Measurements from ENCODE around the gene SLC39A11. TPM values are rescaled to one million over a fixed set of nuclear protein-coding genes. Genes with fewer than 3 reads are reported as not detected.

The SLC39A11 gene
- total and polyA plus RNA-seq, 4 donors: 18.9 to 44.9 (median 28.2) TPM

DNA sequence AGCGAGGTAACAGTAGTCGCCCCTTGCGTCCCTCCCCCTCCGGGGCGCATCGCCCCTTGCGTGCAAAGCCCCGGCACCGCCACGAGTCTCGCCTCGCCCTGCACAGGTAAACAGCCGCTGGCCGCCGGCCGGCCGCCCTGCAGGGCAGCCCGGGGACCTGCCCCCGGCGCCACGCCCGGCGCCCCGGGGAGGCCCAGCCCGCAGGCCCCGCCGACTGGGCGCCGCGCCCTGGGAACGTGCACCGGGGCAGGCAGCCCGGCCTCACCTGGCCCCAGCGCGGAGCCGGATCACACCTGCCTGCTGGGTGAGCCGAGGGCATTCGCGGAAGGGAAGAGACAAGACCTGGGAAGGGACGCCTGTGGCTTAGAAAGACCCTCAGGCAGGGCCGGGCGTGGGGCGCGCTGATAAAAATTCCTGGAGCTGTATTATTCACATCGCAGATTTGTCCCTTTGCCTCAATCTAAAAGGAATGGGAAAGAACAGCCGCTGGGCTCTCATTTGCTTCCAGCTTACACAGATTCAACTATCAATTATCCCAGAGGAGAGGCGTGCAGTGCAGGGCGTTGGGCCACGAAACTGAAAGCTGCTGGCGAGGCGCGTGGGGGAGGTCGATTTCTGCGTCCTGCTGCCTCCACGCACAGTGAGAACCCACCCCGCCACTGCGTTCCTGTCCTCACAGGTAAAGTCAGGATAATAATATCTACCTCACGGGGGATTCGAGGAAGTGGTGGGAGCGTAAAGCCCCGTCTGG, 451.9 kb downstream of the SLC39A11 start:
- TF ChIP-seq, protein P1, sequence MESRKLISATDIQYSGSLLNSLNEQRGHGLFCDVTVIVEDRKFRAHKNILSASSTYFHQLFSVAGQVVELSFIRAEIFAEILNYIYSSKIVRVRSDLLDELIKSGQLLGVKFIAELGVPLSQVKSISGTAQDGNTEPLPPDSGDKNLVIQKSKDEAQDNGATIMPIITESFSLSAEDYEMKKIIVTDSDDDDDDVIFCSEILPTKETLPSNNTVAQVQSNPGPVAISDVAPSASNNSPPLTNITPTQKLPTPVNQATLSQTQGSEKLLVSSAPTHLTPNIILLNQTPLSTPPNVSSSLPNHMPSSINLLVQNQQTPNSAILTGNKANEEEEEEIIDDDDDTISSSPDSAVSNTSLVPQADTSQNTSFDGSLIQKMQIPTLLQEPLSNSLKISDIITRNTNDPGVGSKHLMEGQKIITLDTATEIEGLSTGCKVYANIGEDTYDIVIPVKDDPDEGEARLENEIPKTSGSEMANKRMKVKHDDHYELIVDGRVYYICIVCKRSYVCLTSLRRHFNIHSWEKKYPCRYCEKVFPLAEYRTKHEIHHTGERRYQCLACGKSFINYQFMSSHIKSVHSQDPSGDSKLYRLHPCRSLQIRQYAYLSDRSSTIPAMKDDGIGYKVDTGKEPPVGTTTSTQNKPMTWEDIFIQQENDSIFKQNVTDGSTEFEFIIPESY (IDR thresholded peaks at IDR 0.05): no peak
- TF ChIP-seq, protein P2, sequence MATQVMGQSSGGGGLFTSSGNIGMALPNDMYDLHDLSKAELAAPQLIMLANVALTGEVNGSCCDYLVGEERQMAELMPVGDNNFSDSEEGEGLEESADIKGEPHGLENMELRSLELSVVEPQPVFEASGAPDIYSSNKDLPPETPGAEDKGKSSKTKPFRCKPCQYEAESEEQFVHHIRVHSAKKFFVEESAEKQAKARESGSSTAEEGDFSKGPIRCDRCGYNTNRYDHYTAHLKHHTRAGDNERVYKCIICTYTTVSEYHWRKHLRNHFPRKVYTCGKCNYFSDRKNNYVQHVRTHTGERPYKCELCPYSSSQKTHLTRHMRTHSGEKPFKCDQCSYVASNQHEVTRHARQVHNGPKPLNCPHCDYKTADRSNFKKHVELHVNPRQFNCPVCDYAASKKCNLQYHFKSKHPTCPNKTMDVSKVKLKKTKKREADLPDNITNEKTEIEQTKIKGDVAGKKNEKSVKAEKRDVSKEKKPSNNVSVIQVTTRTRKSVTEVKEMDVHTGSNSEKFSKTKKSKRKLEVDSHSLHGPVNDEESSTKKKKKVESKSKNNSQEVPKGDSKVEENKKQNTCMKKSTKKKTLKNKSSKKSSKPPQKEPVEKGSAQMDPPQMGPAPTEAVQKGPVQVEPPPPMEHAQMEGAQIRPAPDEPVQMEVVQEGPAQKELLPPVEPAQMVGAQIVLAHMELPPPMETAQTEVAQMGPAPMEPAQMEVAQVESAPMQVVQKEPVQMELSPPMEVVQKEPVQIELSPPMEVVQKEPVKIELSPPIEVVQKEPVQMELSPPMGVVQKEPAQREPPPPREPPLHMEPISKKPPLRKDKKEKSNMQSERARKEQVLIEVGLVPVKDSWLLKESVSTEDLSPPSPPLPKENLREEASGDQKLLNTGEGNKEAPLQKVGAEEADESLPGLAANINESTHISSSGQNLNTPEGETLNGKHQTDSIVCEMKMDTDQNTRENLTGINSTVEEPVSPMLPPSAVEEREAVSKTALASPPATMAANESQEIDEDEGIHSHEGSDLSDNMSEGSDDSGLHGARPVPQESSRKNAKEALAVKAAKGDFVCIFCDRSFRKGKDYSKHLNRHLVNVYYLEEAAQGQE (IDR thresholded peaks at IDR 0.05): no peak
- TF ChIP-seq TAF1 (conservative IDR thresholded peaks at IDR 0.05) (no peak), FOXA1 (IDR thresholded peaks at IDR 0.05) (no peak), RAD21 (IDR thresholded peaks at IDR 0.05) (no peak), NR2F2 (IDR thresholded peaks at IDR 0.05) (no peak), EGR1 (IDR thresholded peaks at IDR 0.05; ENCODE audit: low read depth in 2 of 2) (no peak), SP1 (IDR thresholded peaks at IDR 0.05) (no peak), HNF4A (conservative IDR thresholded peaks at IDR 0.05) (no peak), RXRA (IDR thresholded peaks at IDR 0.05) (no peak), GABPA (IDR thresholded peaks at IDR 0.05 in 1 of 2, conservative IDR thresholded peaks at IDR 0.05 in 1 of 2) (no peak), FOXA2 (IDR thresholded peaks at IDR 0.05) (no peak), JUND (IDR thresholded peaks at IDR 0.05) (no peak), YY1 (IDR thresholded peaks at IDR 0.05) (no peak)
- TF ChIP-seq, protein P3, sequence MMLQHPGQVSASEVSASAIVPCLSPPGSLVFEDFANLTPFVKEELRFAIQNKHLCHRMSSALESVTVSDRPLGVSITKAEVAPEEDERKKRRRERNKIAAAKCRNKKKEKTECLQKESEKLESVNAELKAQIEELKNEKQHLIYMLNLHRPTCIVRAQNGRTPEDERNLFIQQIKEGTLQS (IDR thresholded peaks at IDR 0.05): no peak
- TF ChIP-seq, protein P4, sequence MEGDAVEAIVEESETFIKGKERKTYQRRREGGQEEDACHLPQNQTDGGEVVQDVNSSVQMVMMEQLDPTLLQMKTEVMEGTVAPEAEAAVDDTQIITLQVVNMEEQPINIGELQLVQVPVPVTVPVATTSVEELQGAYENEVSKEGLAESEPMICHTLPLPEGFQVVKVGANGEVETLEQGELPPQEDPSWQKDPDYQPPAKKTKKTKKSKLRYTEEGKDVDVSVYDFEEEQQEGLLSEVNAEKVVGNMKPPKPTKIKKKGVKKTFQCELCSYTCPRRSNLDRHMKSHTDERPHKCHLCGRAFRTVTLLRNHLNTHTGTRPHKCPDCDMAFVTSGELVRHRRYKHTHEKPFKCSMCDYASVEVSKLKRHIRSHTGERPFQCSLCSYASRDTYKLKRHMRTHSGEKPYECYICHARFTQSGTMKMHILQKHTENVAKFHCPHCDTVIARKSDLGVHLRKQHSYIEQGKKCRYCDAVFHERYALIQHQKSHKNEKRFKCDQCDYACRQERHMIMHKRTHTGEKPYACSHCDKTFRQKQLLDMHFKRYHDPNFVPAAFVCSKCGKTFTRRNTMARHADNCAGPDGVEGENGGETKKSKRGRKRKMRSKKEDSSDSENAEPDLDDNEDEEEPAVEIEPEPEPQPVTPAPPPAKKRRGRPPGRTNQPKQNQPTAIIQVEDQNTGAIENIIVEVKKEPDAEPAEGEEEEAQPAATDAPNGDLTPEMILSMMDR (IDR thresholded peaks at IDR 0.05; ENCODE audit: low read depth, low read length, missing input control): no peak
- TF ChIP-seq, protein P5, sequence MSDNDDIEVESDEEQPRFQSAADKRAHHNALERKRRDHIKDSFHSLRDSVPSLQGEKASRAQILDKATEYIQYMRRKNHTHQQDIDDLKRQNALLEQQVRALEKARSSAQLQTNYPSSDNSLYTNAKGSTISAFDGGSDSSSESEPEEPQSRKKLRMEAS (IDR thresholded peaks at IDR 0.05): no peak
- Histone ChIP-seq H3K27ac (ENCODE audit: low read depth in 1 of 2, low read length in 2 of 2) (no peak overlapping the region), H3K27me3 (ENCODE audit: control insufficient read depth in 4 of 4, insufficient read depth in 4 of 4, low read length in 3 of 4) (no peaks in the 10 kb centered on the region), H3K4me3 (ENCODE audit: low read depth in 1 of 3, low read length in 3 of 3) (no peak overlapping the region), H3K36me3 (ENCODE audit: control insufficient read depth in 4 of 4, insufficient read depth in 3 of 4, low read depth in 1 of 4, low read length in 3 of 4) (peaks cover 0 to 5% (median 0%) of the 10 kb centered on the region in 4 donors), H3K9ac (ENCODE audit: low read depth in 1 of 2, low read length in 2 of 2) (no peak overlapping the region), H3K9me3 (ENCODE audit: control insufficient read depth in 4 of 4, low read length in 3 of 4) (peaks cover 0 to 3% (median 0%) of the 10 kb centered on the region in 4 donors), H3K4me1 (ENCODE audit: control insufficient read depth in 4 of 4, insufficient read depth in 4 of 4, low read length in 3 of 4) (no peaks in the 10 kb centered on the region)
- 38% methylated on average over 61 of the region's 61 CpGs for WGBS
- no peak for DNase-seq (ENCODE audit: low spot score)
